ENCODE results near the gene SLC28A3. TPM values are rescaled to one million over a fixed set of nuclear protein-coding genes. Genes with fewer than 3 reads are reported as not detected.

SLC28A3 gene
- total and polyA plus RNA-seq, 2 of the 8 experiments (the other 6 are each of a cell fraction or from before 2014, with no cell fraction given), result 0.02 TPM; not detected in 1

DNA sequence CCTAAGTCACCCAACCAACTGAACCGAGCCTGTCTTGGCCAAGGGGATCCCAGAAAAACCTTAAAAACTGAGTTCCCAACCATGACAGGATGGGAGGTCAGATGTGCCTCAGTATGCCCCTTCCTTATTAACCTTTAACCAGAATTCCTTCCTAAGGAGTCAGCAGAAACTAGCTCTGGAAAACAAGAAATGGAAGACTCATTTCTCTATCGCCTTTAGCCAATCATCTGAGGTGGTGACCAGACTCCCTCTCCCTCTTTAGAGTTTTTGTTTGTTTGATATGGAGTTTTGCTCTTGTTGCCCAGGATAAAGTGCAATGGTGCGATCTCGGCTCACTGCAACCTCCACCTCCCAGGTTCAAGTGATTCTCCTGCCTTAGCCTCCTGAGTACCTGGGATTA lies 37.5 kb downstream of the SLC28A3 start:
- no peak overlapping the region for H4K5ac ChIP-seq (ENCODE audit: insufficient read length, low read depth, low read length)
- H3K9ac ChIP-seq (replicated peaks in 1 of 4; ENCODE audit: extremely low read depth in 1 of 4, low read depth in 3 of 4, low read length in 3 of 4), result no peak overlapping the region
- H2BK5ac ChIP-seq (ENCODE audit: low read depth, low read length), result no peak overlapping the region
- DNase-seq (ENCODE audit: low read depth in 1 of 2, low spot score in 2 of 2), result no peak
- H3K18ac ChIP-seq (ENCODE audit: extremely low read depth, low read length), result no peak overlapping the region
- H3K23ac ChIP-seq (ENCODE audit: insufficient read length), result no peak overlapping the region
- no peak overlapping the region for H2BK12ac ChIP-seq (ENCODE audit: low read depth, low read length)
- no peak overlapping the region for H3K27ac ChIP-seq (ENCODE audit: low read depth, low read length)
- no peak overlapping the region for H2BK20ac ChIP-seq (ENCODE audit: low read length)
- no peaks in the 10 kb centered on the region for H3K79me2 ChIP-seq (ENCODE audit: control insufficient read depth in 1 of 2, insufficient read depth in 2 of 2, low read length in 2 of 2)
- no peak overlapping the region for H2AFZ ChIP-seq (ENCODE audit: low read length)
- no peak overlapping the region for H3K4ac ChIP-seq (replicated peaks; ENCODE audit: insufficient read length, low read depth, low read length)
- H3K79me1 ChIP-seq (ENCODE audit: low read depth, low read length), result no peaks in the 10 kb centered on the region
- no peak overlapping the region for H4K8ac ChIP-seq (ENCODE audit: extremely low read depth, insufficient read depth, low read length)
- H4K91ac ChIP-seq (replicated peaks; ENCODE audit: insufficient read length, low read length), result no peak overlapping the region
- H3K4me2 ChIP-seq (ENCODE audit: insufficient read depth in 1 of 2, low read depth in 2 of 2, low read length in 2 of 2), result no peak overlapping the region
- H3K23me2 ChIP-seq (ENCODE audit: low read depth, low read length), result no peaks in the 10 kb centered on the region
- no peak overlapping the region for H2BK15ac ChIP-seq (ENCODE audit: low read length)
- no peak overlapping the region for H3K14ac ChIP-seq (ENCODE audit: insufficient read length)
- no peaks in the 10 kb centered on the region for H3K27me3 ChIP-seq (replicated peaks in 1 of 4; ENCODE audit: control insufficient read depth in 3 of 4, extremely low read depth in 1 of 4, insufficient read depth in 3 of 4, low read length in 3 of 4)
- H2BK120ac ChIP-seq (replicated peaks; ENCODE audit: low read depth, low read length), result no peak overlapping the region
- no peak overlapping the region for H2AK5ac ChIP-seq (ENCODE audit: low read depth, low read length)
- no peak overlapping the region for H3K56ac ChIP-seq (replicated peaks; ENCODE audit: insufficient read length, low read depth, low read length)
- H3K36me3 ChIP-seq (ENCODE audit: control insufficient read depth in 2 of 4, insufficient read depth in 4 of 4, low read length in 3 of 4), result no peaks in the 10 kb centered on the region
- no peaks in the 10 kb centered on the region for H3K9me3 ChIP-seq (ENCODE audit: insufficient read depth in 2 of 2, low read depth in 1 of 2, low read length in 1 of 2)
- POLR2A ChIA-PET (ENCODE audit: partially characterized antibody), result no interaction called here
- peaks cover 0 to 2% (median under 1%) of the 10 kb centered on the region in 4 experiments; a peak in 1 of 7 replicates for H3K4me1 ChIP-seq (replicated peaks in 1 of 4; ENCODE audit: control insufficient read depth in 3 of 4, insufficient read depth in 4 of 4, low read length in 3 of 4)
- 95% methylated on average over 4 of the region's 4 CpGs; no CpG with 5 or more reads in 1 of the 2 experiments for WGBS, 2 experiments (ENCODE audit: extremely low coverage in 1 of 2, insufficient coverage in 1 of 2, insufficient read length in 1 of 2, insufficient replicate concordance in 2 of 2, low coverage in 1 of 2, low lambda C conversion rate in 2 of 2, missing lambda C conversion rate in 1 of 2)
- FAIRE-seq, result no peak
- H3K4me3 ChIP-seq (ENCODE audit: extremely low read depth in 1 of 4, insufficient read depth in 2 of 4, low read depth in 3 of 4, low read length in 4 of 4), result no peak overlapping the region
- CTCF ChIA-PET (ENCODE audit: partially characterized antibody), result interaction anchor here (0.7 kb wide), 1 partner anchor 9 kb away, joined by 3 read pairs; no protein-coding TSS in a partner anchor
- H4K20me1 ChIP-seq (replicated peaks in 1 of 2; ENCODE audit: control insufficient read depth in 1 of 2, insufficient read depth in 2 of 2, low read length in 2 of 2), result no peaks in the 10 kb centered on the region
- TF ChIP-seq TBP (IDR thresholded peaks at IDR 0.05; ENCODE audit: low read depth, low read length), result no peak
- TF ChIP-seq GTF2F1 (IDR thresholded peaks at IDR 0.05; ENCODE audit: borderline replicate concordance, low read depth, low read length), result no peak
- no peak for TF ChIP-seq POLR2AphosphoS5 (IDR thresholded peaks at IDR 0.05; ENCODE audit: low read depth, low read length)
- TF ChIP-seq FOSL1 (IDR thresholded peaks at IDR 0.05; ENCODE audit: insufficient read depth, low read depth, low read length), result no peak
- TF ChIP-seq, protein P1, sequence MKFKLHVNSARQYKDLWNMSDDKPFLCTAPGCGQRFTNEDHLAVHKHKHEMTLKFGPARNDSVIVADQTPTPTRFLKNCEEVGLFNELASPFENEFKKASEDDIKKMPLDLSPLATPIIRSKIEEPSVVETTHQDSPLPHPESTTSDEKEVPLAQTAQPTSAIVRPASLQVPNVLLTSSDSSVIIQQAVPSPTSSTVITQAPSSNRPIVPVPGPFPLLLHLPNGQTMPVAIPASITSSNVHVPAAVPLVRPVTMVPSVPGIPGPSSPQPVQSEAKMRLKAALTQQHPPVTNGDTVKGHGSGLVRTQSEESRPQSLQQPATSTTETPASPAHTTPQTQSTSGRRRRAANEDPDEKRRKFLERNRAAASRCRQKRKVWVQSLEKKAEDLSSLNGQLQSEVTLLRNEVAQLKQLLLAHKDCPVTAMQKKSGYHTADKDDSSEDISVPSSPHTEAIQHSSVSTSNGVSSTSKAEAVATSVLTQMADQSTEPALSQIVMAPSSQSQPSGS (IDR thresholded peaks at IDR 0.05; ENCODE audit: low read length), result no peak
- no peak for TF ChIP-seq SUZ12 (IDR thresholded peaks at IDR 0.05; ENCODE audit: low read length)
- no peak for TF ChIP-seq RXRA (IDR thresholded peaks at IDR 0.05; ENCODE audit: insufficient read depth, low read depth, low read length)
- TF ChIP-seq TEAD4 (IDR thresholded peaks at IDR 0.05; ENCODE audit: low read depth, low read length), result no peak
- no peak for TF ChIP-seq CHD2 (IDR thresholded peaks at IDR 0.05; ENCODE audit: low read length)
- TF ChIP-seq, protein P2, sequence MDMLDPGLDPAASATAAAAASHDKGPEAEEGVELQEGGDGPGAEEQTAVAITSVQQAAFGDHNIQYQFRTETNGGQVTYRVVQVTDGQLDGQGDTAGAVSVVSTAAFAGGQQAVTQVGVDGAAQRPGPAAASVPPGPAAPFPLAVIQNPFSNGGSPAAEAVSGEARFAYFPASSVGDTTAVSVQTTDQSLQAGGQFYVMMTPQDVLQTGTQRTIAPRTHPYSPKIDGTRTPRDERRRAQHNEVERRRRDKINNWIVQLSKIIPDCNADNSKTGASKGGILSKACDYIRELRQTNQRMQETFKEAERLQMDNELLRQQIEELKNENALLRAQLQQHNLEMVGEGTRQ (IDR thresholded peaks at IDR 0.05; ENCODE audit: low read length), result no peak
- TF ChIP-seq JUN (IDR thresholded peaks at IDR 0.05; ENCODE audit: low read depth, low read length), result no peak
- TF ChIP-seq EP300 (IDR thresholded peaks at IDR 0.05; ENCODE audit: borderline replicate concordance in 1 of 2, low read depth in 2 of 2, low read length in 2 of 2), result no peak
